ENCODE data around the gene PNRC1.
"Not testable (repeated sequence)": the region's sequence is repeated elsewhere in the genome, so short reads cannot be mapped to it uniquely, and the experiment has no call there.

The PNRC1 gene

DNA sequence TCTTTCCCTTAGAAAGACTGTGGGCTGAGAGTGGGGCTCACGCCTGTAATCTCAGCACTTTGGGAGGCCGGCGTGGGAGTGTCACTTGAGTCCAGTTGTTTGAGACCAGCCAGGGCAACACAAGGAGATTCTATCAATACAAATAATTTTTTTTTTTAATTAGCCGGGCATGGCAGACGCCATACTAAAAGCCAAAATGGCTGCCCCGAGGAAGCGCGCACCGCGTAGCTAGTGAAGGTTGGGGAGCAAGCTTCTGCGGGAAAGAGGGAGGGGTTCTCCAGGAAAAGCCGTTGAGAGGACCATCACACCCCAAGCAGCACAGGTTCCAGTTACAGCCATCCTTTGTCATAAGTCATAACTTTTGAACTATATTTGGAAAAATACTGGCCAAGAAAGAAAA lies 21.3 kb upstream of the PNRC1 start:
- no peak for DNase-seq (ENCODE audit: low read depth, low spot score)

- no peak for DNase-seq (ENCODE audit: low read depth, low spot score)
Observed at GRCh38 chr6:89063881-89064280, 16.7 kb upstream of the PNRC1 start.

GRCh38 chr6:89064931-89065330 lies 15.6 kb upstream of the PNRC1 start:
- not testable (repeated sequence) for DNase-seq (ENCODE audit: low read depth, low spot score)

DNA sequence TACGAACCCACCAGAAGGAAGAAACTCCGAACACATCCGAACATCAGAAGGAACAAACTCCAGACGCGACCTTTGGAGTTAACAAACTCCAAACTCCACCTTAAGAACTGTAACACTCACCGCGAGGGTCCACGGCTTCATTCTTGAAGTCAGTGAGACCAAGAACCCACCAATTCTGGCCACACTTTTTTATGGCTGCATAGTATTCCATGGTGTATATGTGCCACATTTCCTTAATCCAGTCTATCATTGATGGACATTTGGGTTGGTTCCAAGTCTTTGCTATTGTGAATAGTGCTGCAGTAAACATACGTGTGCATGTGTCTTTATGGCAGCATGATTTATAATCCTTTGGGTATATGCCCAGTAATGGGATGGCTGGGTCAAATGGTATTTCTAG lies 14.4 kb upstream of the PNRC1 start:
- not testable (repeated sequence) for DNase-seq (ENCODE audit: low read depth, low spot score)

DNA sequence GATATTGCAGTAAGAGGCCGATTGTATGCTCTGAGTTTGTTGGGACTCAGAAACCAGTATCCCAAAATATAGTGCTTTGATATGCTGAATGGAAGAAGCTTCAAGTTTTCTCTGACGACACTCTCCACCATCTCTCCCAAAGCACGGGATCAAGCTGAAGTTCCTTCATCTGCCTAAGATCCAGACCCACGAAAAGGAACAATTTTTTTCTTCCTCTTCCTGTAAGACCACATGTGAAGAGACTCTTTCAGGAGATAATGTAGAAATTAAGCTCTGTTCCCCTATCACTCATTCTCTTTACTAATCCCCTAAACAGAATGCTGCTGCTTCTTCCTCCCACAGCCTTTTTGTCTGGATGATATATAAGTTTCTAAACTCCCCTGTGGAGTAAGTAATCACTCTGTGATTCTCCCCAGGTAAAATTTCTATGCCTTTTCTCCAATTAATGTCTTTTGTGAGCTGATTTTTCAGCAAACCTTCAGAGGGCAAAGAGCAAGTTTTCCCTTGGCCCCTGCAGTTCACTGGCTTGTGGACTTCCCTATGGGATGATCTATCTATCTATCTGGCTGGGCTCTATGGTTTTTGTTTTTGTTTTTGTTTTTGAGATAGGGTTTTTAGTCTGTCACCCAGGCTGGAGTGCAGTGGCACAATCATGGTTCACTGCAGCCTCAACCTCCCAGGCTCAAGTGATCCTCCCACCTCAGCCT lies 13.5 kb upstream of the PNRC1 start:
- DNase-seq (ENCODE audit: low read depth, low spot score), result no peak

DNA sequence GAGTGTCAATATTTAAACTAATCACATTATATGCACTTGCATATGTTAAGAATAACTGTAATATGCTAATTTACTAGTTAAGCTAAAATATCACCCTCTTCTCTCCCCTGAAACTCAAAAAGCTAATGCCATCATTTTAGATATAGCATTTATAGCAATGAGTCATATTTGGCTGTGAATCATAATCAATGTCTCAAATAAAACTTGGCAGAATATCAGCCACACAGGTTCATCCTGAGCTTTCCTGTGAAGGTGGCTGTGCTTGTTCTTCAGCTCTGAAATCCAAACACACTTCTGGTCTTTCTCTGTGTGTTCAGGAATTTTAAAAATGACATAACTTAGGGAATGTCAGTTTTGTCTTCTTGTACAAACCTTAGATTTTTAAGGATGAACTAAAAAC lies 12.8 kb upstream of the PNRC1 start:
- DNase-seq (ENCODE audit: low read depth, low spot score), result no peak

GRCh38 chr6:89068695-89069094 lies 11.9 kb upstream of the PNRC1 start:
- DNase-seq (ENCODE audit: low read depth, low spot score), result no peak

- DNase-seq (ENCODE audit: low read depth, low spot score), result no peak
Observed at GRCh38 chr6:89069536-89070163, 10.9 kb upstream of the PNRC1 start.

GRCh38 chr6:89071036-89071435 lies 9.5 kb upstream of the PNRC1 start:
- DNase-seq (ENCODE audit: low read depth, low spot score), result no peak

DNA sequence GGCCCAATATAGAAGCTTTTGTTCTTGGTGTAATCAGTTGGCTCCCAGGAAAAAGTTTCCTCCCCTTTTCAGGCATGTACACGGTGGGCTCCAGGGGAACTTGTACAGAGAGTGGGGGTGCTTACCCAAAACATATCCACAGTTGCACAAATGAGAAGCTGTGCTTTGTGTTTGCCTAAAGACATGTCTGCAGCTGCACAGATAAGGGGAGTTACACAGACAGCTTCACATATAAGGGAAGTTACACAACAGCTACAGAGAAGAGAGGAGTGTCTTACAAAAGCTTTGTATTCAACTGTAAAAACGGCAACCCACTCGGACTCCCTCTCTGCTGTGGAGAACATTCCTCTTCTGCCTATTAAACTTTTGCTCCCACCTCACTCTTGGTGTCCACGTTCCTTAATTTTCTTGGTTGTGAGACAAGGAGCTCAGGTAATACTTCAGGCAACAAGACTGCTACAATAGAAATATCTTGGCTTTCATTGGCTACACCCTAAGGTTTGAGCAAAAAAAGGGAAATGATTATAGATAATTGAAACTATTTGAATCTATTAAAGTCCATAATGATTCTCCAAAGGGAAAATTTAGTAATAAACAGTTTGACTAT lies 7.4 kb upstream of the PNRC1 start:
- no peak for DNase-seq (ENCODE audit: low read depth, low spot score)

- DNase-seq (ENCODE audit: low read depth, low spot score), result no peak
Observed at GRCh38 chr6:89073840-89074239, 6.7 kb upstream of the PNRC1 start.

DNA sequence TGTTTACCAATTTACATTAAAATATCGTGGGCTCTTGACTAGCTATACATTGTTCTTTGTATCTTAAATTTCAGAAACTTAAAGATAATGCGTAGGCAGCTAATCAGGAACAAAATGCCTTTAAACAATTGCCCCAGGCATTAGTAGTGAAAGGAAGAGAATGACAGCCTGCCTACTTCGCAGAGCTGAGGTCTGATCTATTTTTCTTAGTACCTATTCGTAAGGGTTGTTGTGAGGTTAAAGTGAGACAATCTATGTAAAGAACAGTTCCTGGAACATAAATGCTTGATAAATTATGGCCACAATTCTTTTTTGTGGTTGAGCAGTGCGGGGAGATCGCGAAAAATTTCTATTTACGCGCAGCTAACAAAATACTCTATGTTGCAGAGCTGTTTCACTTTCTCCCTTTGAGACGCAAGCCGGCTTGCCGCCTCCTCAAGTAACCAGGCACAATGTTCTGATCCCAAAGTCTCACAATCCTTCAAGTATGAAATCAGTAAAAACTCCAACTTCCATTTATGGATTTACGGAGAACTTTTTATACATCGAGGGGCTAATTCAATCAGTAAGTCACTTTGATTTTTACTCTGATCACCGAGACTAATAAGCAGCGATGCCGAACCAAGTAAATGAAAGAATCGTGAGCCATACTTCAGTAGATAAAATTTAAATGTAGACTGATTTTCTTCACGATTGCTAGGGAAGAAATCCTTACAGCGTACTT lies 878 bp upstream of the PNRC1 start:
- peak; percentile 79 for DNase-seq (ENCODE audit: low read depth, low spot score)

GRCh38 chr6:89081129-89081422 lies 525 bp downstream of the PNRC1 start:
- no peak for DNase-seq (ENCODE audit: low read depth, low spot score)

- DNase-seq (ENCODE audit: low read depth, low spot score), result peak; percentile 99
Observed at GRCh38 chr6:89081423-89082322, 1.1 kb downstream of the PNRC1 start.

DNA sequence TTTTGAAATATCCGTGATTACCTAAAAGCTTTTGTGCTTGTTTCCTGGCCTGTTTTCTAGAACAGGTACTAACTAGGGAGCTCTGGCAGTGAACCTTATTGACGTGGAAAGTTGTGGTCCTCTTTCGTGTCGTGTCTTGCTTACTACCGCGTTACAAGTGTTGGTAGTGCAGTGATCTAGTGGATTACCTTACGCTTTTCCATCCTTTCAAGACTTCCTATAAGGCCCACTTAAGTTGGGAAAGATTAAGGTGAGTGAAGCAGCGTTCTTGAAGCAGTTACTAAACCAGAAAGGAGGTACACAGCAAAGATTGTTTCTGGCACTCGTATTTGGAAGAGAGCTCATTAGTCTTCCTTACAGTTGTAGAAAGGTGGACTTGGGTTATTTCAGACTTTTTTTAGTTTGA lies 1.9 kb downstream of the PNRC1 start:
- peak; percentile 49 for DNase-seq (ENCODE audit: low read depth, low spot score)

DNA sequence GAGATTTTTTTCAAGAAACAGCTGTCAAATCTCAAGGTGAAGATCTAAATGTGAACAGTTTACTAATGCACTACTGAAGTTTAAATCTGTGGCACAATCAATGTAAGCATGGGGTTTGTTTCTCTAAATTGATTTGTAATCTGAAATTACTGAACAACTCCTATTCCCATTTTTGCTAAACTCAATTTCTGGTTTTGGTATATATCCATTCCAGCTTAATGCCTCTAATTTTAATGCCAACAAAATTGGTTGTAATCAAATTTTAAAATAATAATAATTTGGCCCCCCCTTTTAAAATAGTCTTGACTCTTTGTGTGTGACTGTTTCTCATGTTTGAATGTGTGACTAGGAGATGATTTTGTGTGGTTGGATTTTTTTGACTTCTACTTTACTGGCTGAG lies 4.0 kb downstream of the PNRC1 start:
- no peak for DNase-seq (ENCODE audit: low read depth, low spot score)

DNA sequence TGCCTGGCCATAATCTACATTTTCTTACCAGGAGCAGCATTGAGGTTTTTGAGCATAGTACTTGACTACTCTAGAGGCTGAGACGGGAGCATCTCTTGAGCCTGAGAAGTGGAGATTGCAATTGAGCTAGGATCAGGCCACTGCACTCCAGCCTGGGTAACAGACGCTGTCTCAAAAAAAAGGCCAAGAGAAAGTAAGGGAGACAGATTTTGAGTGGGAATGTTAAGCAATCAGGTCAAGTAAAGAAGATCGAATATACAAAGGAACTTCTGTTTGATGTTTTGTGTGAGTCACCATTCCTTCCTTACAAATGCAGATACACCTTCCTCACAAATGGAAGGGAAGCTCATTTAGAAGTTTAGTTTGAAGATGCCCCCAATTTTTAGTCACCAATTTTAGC lies 4.4 kb downstream of the PNRC1 start:
- DNase-seq (ENCODE audit: low read depth, low spot score), result no peak

DNA sequence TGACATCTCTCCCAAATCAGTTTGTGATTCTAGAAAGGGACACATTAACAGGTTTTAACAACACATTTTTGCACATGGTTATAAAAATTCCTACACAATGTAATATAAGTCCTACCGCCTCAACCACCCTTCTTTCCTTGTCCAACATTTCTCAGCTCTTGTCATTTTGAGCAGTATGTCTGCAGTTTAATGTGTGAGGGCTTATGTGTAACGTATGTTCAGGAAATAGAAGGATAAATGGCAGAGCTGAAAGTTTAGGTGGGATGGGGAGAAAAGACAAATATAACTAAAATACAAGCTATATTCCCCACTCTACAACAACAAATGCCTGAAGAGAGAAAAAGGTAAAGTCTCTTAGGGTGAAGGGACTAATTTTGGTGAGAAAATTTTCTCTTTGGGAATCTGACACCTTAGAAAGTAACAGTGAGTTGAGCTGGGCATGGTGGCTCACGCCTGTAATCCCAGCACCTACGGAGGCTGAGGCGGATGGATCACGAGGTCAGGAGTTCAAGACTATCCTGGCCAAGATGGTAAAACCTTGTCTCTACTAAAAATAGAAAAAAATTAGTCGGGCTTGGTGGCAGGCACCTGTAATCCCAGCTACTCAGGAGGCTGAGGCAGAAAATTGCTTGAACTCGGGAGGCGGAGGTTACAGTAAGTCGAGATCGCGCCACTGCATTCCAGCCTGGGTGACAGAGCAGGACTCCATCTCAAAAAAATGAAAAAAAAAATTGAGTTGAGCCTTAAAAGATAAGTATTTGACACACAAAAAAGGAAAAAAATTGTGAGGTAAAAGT lies 5.1 kb downstream of the PNRC1 start:
- DNase-seq (ENCODE audit: low read depth, low spot score), result no peak

GRCh38 chr6:89087881-89088280 lies 7.3 kb downstream of the PNRC1 start:
- DNase-seq (ENCODE audit: low read depth, low spot score), result no peak

DNA sequence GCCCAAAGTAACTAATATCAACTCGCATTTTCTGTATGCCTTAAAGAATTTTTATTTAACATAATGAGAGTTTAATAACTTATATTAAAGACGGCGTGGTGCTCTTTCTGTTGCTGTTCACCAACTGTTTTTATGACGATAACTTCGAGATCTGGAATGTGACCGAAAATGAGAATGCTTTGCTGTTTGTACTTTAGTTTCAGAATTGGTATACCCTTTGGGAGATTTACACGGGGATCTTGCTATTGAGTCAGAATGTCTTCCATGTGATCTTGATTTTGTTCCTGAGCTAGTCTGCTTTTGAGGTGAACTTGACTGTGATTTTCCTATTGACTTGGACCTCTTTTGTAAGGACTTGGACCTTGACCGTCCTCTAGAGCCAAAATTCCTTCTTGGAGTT lies 17.9 kb downstream of the PNRC1 start:
- DNase-seq (ENCODE audit: low read depth, low spot score), result no peak

DNA sequence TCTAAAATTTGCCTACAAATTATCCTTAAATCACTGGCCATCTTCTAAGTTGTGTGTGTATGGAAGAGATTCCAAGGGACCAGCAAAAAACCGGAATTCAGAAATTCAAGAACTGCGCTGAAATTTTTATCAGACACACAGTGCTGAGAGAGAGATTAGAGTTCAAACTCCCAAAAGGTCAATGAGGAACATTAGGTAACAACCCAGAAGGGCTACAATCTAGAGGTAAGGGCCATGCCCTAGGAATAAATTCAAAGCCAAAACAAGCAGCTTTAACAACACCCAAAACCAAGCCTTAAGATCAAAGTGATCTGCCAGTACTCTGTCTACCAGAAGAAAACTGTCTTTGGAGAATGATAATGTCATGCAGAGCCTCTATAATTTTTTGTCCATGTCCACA lies 19.6 kb downstream of the PNRC1 start:
- no peak for DNase-seq (ENCODE audit: low read depth, low spot score)

Measured in astrocyte of the hippocampus (primary cell).